B cell (primary cell): ENCODE results near the gene LRRC7. TPM values are rescaled to one million over a fixed set of nuclear protein-coding genes. Genes with fewer than 3 reads are reported as not detected.

ENCODE experiments used
- ATAC-seq: fragments of 200-7000 bp; cut with Tn5 transposase; one replicate; pipeline ENCODE4 v1.10.0; 2021; ENCODE audit warnings: low read depth, mild to moderate bottlenecking, moderate number of reproducible peaks, moderate library complexity
- CTCF ChIA-PET: fragments of 350-600 bp; sonication (Branson Sonifier 250); formaldehyde crosslinking; loops from one replicate; lab custom pipeline; 2021; ENCODE audit warnings: antibody characterized with exemption, inconsistent platforms; lab: Charles Lee
- POLR2A ChIA-PET: fragments of 350-600 bp; sonication (Branson Sonifier 250); formaldehyde crosslinking; loops from one replicate; lab custom pipeline; 2021; ENCODE audit warnings: antibody characterized with exemption; lab: Charles Lee
- DNase-seq: peaks from one replicate; pipeline ENCODE4 v3.0.0; 2013
- H2AFZ ChIP-seq: 2 replicates; pipeline ENCODE4 v1.6.1; 2012; ENCODE audit warnings: mild to moderate bottlenecking, low read depth, low read length; ENCODE audit not compliant: insufficient read depth, poor library complexity, severe bottlenecking
- H3K27ac ChIP-seq, 2 donors: 1 replicate in 1 of 2; 2 replicates in 1 of 2; pipeline ENCODE4 v1.5.1; 2012 to 2013; ENCODE audit warnings: low read length in 2 of 2, mild to moderate bottlenecking in 2 of 2, moderate library complexity in 1 of 2
- H3K27me3 ChIP-seq, 4 experiments: fragments of 200-600 bp in 1 of 4; sonication (generic) in 1 of 4; replicated peaks in 1 of 4; 1 replicate in 2 of 4; 2 replicates in 2 of 4; pipeline versions ENCODE4 v1.6.1 to v1.7.0; 2013 to 2016; ENCODE audit warnings: low read length in 3 of 4, mild to moderate bottlenecking in 2 of 4, mixed read lengths in 1 of 4, moderate library complexity in 1 of 4; ENCODE audit not compliant: insufficient read depth in 4 of 4, control insufficient read depth in 3 of 4; ENCODE audit errors: control extremely low read depth in 1 of 4
- H3K36me3 ChIP-seq, 2 experiments: replicated peaks in 1 of 2; 1 replicate in 1 of 2; 2 replicates in 1 of 2; pipeline versions ENCODE4 v1.6.1 to v1.7.1; 2013; ENCODE audit warnings: low read length in 1 of 2; ENCODE audit not compliant: insufficient read depth in 2 of 2, control insufficient read depth in 1 of 2; ENCODE audit errors: control extremely low read depth in 1 of 2, extremely low read depth in 1 of 2
- H3K4me1 ChIP-seq, 2 donors: fragments of 200-600 bp in 1 of 2; sonication (generic) in 1 of 2; 1 replicate in 1 of 2; 2 replicates in 1 of 2; pipeline versions ENCODE4 v1.5.1 to v1.6.1; 2013 to 2017; ENCODE audit warnings: low read length in 2 of 2; ENCODE audit not compliant: control insufficient read depth in 2 of 2, insufficient read depth in 2 of 2
- H3K4me2 ChIP-seq: replicated peaks from 2 replicates; pipeline ENCODE3; 2012; ENCODE audit warnings: mild to moderate bottlenecking, low read depth, low read length; ENCODE audit not compliant: poor library complexity, severe bottlenecking
- H3K4me3 ChIP-seq, 5 experiments: fragments of 200-600 bp in 1 of 5; sonication (generic) in 1 of 5; 1 replicate in 3 of 5; 2 replicates in 2 of 5; pipeline versions ENCODE4 v1.5.1 to v1.7.0; 2011 to 2016; ENCODE audit warnings: low read length in 4 of 5, mild to moderate bottlenecking in 4 of 5, low read depth in 2 of 5, control low read depth in 1 of 5, moderate library complexity in 1 of 5; ENCODE audit not compliant: insufficient read depth in 1 of 5; ENCODE audit errors: control extremely low read depth in 1 of 5, extremely low read depth in 1 of 5
- H3K79me2 ChIP-seq: fragments of 200-600 bp; sonication (generic); one replicate; pipeline ENCODE4 v1.6.0; 2016; ENCODE audit warnings: low read length; ENCODE audit not compliant: control insufficient read depth, insufficient read depth
- H3K9ac ChIP-seq: fragments of 200-600 bp; sonication (generic); 2 replicates; pipeline ENCODE4 v1.6.1; 2017; ENCODE audit warnings: mild to moderate bottlenecking, low read length, moderate library complexity
- H3K9me3 ChIP-seq, 3 donors: one replicate each; pipeline versions ENCODE4 v1.6.1 to v1.7.1; 2013; ENCODE audit warnings: low read length in 2 of 3; ENCODE audit not compliant: control insufficient read depth in 2 of 3, insufficient read depth in 1 of 3; ENCODE audit errors: control extremely low read depth in 1 of 3
- H4K20me1 ChIP-seq: 2 replicates; pipeline ENCODE4 v1.6.0; 2012; ENCODE audit warnings: mild to moderate bottlenecking, low read length; ENCODE audit not compliant: insufficient read depth, control insufficient read depth, poor library complexity, severe bottlenecking
- H3K27ac Mint-ChIP-seq: one replicate; pipeline ENCODE4 v1.8.0; 2021; ENCODE audit warnings: mixed read lengths
- H3K27me3 Mint-ChIP-seq: one replicate; pipeline ENCODE4 v1.8.0; 2021; ENCODE audit warnings: mixed read lengths
- H3K4me1 Mint-ChIP-seq: one replicate; pipeline ENCODE4 v1.8.0; 2021; ENCODE audit warnings: mixed read lengths
- H3K4me3 Mint-ChIP-seq: one replicate; pipeline ENCODE4 v1.8.0; 2021; ENCODE audit warnings: mixed read lengths
- H3K9me3 Mint-ChIP-seq: one replicate; pipeline ENCODE4 v1.8.0; 2022; ENCODE audit warnings: mixed read lengths; ENCODE audit not compliant: insufficient read depth
- CTCF ChIP-seq: fragments of 200-600 bp; IDR thresholded peaks from one replicate; pipeline ENCODE4 v1.8.0; 2022; ENCODE audit warnings: antibody characterized with exemption, mild to moderate bottlenecking
- EZH2 ChIP-seq: IDR thresholded peaks from 2 replicates; pipeline ENCODE4 v1.6.1; 2012; ENCODE audit warnings: borderline replicate concordance, low read depth, mild to moderate bottlenecking, moderate library complexity, low read length; ENCODE audit not compliant: insufficient read depth, poor library complexity, severe bottlenecking
- WGBS: methylation state at CpG from one replicate; pipeline ENCODE4 v1.1.5; 2013; ENCODE audit warnings: missing lambda C conversion rate; ENCODE audit not compliant: insufficient coverage; 5-methylcytosine and 5-hydroxymethylcytosine counted together
- intact Hi-C: fragments of 100-400 bp; cut with micrococcal nuclease; formaldehyde crosslinking; loops from one replicate; pipeline ENCODE4 v1.10.0; 2022
- polyA plus RNA-seq: library from polyadenylated mRNA; depleted of rRNA; stranded (reverse); fragments of >200 nt; gene quantifications from 2 replicates; pipeline ENCODE4 v1.2.3, GENCODE V29; 2012
- total RNA-seq, 2 donors: library from RNA; stranded (reverse); fragments of 120-200 nt in 1 of 2; gene quantifications; 1 replicate in 1 of 2; 2 replicates in 1 of 2; pipeline versions ENCODE4 v1.2.3 to v1.2.4, GENCODE V29; 2013 to 2022

Gene LRRC7
- total and polyA plus RNA-seq, 2 donors (not counting 1 experiment from before 2014, with no cell fraction given) = not detected

- POLR2A ChIA-PET = no interaction called here
- Histone ChIP-seq H3K9me3 (no peaks in the 10 kb centered on the region), H3K4me1 (no peaks in the 10 kb centered on the region), H3K4me3 (no peak overlapping the region), H3K36me3 (no peaks in the 10 kb centered on the region), H3K27ac (no peak overlapping the region), H3K9ac (no peak overlapping the region), H3K4me2 (no peak overlapping the region), H2AFZ (no peak overlapping the region), H3K27me3 (no peaks in the 10 kb centered on the region), H3K79me2 (no peaks in the 10 kb centered on the region), H4K20me1 (no peaks in the 10 kb centered on the region)
- TF ChIP-seq EZH2 (no peak), CTCF (no peak)
- no peak for ATAC-seq
- Mint-ChIP-seq H3K4me1 (no peaks in the 10 kb centered on the region), H3K27me3 (no peaks in the 10 kb centered on the region), H3K4me3 (no peak overlapping the region), H3K27ac (no peak overlapping the region), H3K9me3 (no peaks in the 10 kb centered on the region)
- intact Hi-C loops = no loop called here
- no peak for DNase-seq
- CTCF ChIA-PET = no interaction called here
These were observed 210.2 kb downstream of the LRRC7 start for GRCh38 chr1:69777971-69778370.

- Histone ChIP-seq H3K9me3 (no peaks in the 10 kb centered on the region), H4K20me1 (no peaks in the 10 kb centered on the region), H2AFZ (no peak overlapping the region), H3K4me1 (no peaks in the 10 kb centered on the region), H3K9ac (no peak overlapping the region), H3K79me2 (no peaks in the 10 kb centered on the region), H3K27ac (no peak overlapping the region), H3K27me3 (no peaks in the 10 kb centered on the region), H3K4me3 (no peak overlapping the region), H3K4me2 (no peak overlapping the region), H3K36me3 (no peaks in the 10 kb centered on the region)
- TF ChIP-seq EZH2 (no peak), CTCF (no peak)
- ChIA-PET CTCF (no interaction called here), POLR2A (no interaction called here)
- peaks cover 3% of the 10 kb centered on the region for H3K9me3 Mint-ChIP-seq
- no peaks in the 10 kb centered on the region for H3K4me1 Mint-ChIP-seq
- intact Hi-C loops = no loop called here
- no peak overlapping the region for H3K27ac Mint-ChIP-seq
- ATAC-seq (no peak), DNase-seq (no peak)
- 76% methylated on average over 5 of the region's 5 CpGs for WGBS
- no peak overlapping the region for H3K4me3 Mint-ChIP-seq
- no peaks in the 10 kb centered on the region for H3K27me3 Mint-ChIP-seq
These were observed 219.4 kb downstream of the LRRC7 start for GRCh38 chr1:69787151-69787550.
